Liver (tissue), 3 donors: Measurements from ENCODE around the gene CEBPG.

ENCODE experiments used
- GABPA ChIP-seq, 2 donors: IDR thresholded peaks in 1 of 2; conservative IDR thresholded peaks in 1 of 2; 2 replicates each; pipeline ENCODE4 v1.6.1; 2016; ENCODE audit warnings: antibody characterized with exemption in 2 of 2, mild to moderate bottlenecking in 1 of 2, moderate library complexity in 1 of 2
- HNF4G ChIP-seq: IDR thresholded peaks from 2 replicates; pipeline ENCODE4 v1.6.1; 2016; ENCODE audit warnings: antibody characterized with exemption
- JUND ChIP-seq, 2 donors: IDR thresholded peaks; 2 replicates each; pipeline ENCODE4 v1.6.1; 2016; ENCODE audit warnings: antibody characterized with exemption in 2 of 2
- RXRA ChIP-seq, 2 donors: IDR thresholded peaks; 2 replicates each; pipeline ENCODE4 v1.6.1; 2017 to 2018; ENCODE audit warnings: antibody characterized with exemption in 2 of 2, mild to moderate bottlenecking in 1 of 2
- SP1 ChIP-seq: IDR thresholded peaks from 2 replicates; pipeline ENCODE4 v1.6.1; 2018; ENCODE audit warnings: antibody characterized with exemption, mild to moderate bottlenecking
- TAF1 ChIP-seq: conservative IDR thresholded peaks from 2 replicates; pipeline ENCODE4 v1.6.1; 2016; ENCODE audit warnings: antibody characterized with exemption, mild to moderate bottlenecking
- YY1 ChIP-seq: IDR thresholded peaks from 2 replicates; pipeline ENCODE4 v1.6.1; 2016; ENCODE audit warnings: antibody characterized with exemption, mild to moderate bottlenecking
- TF ChIP-seq, protein P1 (sequence below): fragments of 150-350 bp; IDR thresholded peaks from 2 replicates; pipeline ENCODE4 v1.5.1; 2017; ENCODE audit warnings: improper control_type of control experiment, low read depth, low read length; ENCODE audit not compliant: missing input control
- TF ChIP-seq, protein P2 (sequence below): IDR thresholded peaks from 2 replicates; pipeline ENCODE4 v1.6.1; 2016; ENCODE audit warnings: antibody characterized with exemption, mild to moderate bottlenecking
- TF ChIP-seq, protein P3 (sequence below): IDR thresholded peaks from 2 replicates; pipeline ENCODE4 v1.6.1; 2016; ENCODE audit warnings: antibody characterized with exemption
- donor health status: healthy.
- donor health status: healthy.

DNA sequence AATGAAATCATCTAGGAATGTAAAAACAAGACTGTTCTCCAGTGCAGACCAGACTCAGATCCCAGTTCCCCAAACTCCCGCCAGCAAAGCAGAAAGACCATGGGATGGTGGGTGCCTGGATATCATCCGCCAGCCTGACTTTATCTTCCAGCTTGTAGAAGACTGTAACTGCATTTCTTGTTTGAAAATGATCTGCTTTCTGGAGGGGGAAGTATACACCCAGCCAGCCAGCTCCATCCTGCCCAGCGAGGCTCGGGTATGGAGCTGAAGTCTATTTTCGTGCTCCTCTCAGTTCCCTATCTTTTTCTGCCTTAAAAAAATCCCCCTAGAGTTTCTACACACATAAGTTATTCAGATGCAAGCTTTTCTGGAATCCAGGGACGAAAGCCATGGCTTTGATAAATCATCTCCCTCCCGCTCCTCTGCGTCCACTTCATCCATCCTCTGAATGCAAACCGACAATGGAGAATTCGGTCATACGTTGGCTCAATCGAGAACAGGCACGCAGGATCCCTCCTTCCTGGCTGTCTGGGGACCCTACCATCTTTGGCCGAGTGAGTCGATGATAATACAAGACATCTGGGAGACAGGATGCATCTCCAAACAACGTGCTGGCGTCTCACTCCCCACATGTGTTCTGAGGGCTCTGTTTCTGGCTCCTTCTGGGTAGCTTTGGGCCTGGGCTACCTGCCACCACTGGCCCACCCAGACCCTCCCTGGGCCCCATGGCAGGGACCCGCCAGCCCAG is 31.2 kb downstream of the CEBPG start:
- TF ChIP-seq, protein P1, sequence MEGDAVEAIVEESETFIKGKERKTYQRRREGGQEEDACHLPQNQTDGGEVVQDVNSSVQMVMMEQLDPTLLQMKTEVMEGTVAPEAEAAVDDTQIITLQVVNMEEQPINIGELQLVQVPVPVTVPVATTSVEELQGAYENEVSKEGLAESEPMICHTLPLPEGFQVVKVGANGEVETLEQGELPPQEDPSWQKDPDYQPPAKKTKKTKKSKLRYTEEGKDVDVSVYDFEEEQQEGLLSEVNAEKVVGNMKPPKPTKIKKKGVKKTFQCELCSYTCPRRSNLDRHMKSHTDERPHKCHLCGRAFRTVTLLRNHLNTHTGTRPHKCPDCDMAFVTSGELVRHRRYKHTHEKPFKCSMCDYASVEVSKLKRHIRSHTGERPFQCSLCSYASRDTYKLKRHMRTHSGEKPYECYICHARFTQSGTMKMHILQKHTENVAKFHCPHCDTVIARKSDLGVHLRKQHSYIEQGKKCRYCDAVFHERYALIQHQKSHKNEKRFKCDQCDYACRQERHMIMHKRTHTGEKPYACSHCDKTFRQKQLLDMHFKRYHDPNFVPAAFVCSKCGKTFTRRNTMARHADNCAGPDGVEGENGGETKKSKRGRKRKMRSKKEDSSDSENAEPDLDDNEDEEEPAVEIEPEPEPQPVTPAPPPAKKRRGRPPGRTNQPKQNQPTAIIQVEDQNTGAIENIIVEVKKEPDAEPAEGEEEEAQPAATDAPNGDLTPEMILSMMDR = no peak
- TF ChIP-seq SP1 (no peak), TAF1 (no peak), RXRA (IDR thresholded peaks at IDR 0.05) (no peak), GABPA (IDR thresholded peaks at IDR 0.05 in 1 of 2, conservative IDR thresholded peaks at IDR 0.05 in 1 of 2) (no peak), HNF4G (no peak), YY1 (no peak), JUND (IDR thresholded peaks at IDR 0.05) (no peak)
- TF ChIP-seq, protein P2, sequence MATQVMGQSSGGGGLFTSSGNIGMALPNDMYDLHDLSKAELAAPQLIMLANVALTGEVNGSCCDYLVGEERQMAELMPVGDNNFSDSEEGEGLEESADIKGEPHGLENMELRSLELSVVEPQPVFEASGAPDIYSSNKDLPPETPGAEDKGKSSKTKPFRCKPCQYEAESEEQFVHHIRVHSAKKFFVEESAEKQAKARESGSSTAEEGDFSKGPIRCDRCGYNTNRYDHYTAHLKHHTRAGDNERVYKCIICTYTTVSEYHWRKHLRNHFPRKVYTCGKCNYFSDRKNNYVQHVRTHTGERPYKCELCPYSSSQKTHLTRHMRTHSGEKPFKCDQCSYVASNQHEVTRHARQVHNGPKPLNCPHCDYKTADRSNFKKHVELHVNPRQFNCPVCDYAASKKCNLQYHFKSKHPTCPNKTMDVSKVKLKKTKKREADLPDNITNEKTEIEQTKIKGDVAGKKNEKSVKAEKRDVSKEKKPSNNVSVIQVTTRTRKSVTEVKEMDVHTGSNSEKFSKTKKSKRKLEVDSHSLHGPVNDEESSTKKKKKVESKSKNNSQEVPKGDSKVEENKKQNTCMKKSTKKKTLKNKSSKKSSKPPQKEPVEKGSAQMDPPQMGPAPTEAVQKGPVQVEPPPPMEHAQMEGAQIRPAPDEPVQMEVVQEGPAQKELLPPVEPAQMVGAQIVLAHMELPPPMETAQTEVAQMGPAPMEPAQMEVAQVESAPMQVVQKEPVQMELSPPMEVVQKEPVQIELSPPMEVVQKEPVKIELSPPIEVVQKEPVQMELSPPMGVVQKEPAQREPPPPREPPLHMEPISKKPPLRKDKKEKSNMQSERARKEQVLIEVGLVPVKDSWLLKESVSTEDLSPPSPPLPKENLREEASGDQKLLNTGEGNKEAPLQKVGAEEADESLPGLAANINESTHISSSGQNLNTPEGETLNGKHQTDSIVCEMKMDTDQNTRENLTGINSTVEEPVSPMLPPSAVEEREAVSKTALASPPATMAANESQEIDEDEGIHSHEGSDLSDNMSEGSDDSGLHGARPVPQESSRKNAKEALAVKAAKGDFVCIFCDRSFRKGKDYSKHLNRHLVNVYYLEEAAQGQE = no peak
- TF ChIP-seq, protein P3, sequence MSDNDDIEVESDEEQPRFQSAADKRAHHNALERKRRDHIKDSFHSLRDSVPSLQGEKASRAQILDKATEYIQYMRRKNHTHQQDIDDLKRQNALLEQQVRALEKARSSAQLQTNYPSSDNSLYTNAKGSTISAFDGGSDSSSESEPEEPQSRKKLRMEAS = no peak
